Stimulated activated CD8-positive, alpha-beta memory T cell treated with anti-CD3 and anti-CD28 coated beads, Interleukin-2, amount 100 ng/mL, for 48 hours (primary cell): ENCODE measurements around the gene SUCLG2.
A peak's percentile ranks its signal among the peaks of the same experiment; 100 is the strongest.

Experiments
- DNase-seq, 2 donors: peaks; one replicate each; pipeline ENCODE4 v3.0.0-alpha.2; 2020; ENCODE audit warnings: low read depth in 2 of 2

SUCLG2 gene, protein sequence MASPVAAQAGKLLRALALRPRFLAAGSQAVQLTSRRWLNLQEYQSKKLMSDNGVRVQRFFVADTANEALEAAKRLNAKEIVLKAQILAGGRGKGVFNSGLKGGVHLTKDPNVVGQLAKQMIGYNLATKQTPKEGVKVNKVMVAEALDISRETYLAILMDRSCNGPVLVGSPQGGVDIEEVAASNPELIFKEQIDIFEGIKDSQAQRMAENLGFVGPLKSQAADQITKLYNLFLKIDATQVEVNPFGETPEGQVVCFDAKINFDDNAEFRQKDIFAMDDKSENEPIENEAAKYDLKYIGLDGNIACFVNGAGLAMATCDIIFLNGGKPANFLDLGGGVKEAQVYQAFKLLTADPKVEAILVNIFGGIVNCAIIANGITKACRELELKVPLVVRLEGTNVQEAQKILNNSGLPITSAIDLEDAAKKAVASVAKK

GRCh38 chr3:67654099-67654843 lies at the start of gene SUCLG2:
TSS of gene SUCLG2 (minus strand) at chr3:67654612. CDS start at chr3:67654586, 26 bp downstream.
- peak; percentile 77 to 78 for DNase-seq

GRCh38 chr3:67700596-67700995 lies 46.2 kb upstream of the SUCLG2 start:
- DNase-seq: no peak

- DNase-seq: no peak
These were observed 45.5 kb upstream of the SUCLG2 start for GRCh38 chr3:67699882-67700281.

- no peak for DNase-seq
These were observed 38.2 kb upstream of the SUCLG2 start for GRCh38 chr3:67692621-67693020.

DNA sequence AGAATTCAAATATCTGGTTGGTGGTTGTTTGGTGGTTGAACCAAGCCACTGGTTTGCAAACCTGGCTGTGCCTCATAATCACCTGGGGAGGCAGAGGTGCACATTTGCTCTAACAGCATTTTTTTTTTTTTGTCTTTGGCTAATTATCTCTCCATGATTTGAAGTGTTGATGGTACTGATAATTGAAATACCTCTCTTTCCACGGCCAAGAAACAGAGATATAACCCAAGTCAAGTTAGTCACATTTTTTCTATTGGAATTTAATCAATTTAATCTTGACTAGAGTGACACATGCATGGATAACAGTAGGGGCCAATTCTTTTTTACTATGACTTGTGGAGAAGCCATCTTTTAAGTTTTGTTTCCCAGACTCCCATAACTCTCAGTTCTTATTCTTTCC lies 37.5 kb upstream of the SUCLG2 start:
- DNase-seq: no peak

DNA sequence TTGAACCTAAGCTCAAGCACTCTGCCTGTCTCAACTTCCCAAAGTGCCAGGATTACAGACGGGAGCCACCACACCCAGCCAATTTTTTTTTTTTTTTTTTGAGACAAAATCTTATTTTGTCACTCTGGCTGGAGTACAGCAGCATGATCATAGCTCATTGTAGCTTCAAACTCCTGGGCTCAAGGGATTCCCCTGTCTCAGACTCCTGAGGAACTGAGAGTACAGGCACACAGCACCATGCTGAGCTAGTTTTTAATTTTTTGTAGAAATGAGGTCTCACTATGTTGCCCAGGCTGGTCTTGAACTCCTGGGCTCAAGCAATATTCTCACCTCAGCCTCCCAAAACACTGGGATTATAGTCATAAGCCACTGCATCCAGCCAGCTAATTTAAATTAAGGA lies 36.8 kb upstream of the SUCLG2 start:
- DNase-seq: no peak

DNA sequence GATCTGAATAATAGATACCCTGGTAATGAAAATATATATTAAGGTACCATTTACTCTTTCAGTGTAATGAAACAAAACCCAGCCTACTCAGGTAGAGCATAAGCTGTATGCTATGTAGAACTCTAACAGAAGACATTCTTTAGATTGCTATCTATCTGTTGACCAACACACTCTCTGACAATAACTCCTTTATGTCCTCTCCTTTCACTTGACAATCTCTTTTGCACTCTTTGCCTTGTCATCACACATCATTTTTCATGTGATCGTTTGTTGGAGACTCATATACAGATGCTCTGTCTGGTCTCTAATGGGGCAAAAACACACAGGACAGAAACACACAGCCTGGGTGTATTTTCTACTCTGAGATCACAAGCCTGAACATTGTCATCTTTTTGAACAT lies 35.4 kb upstream of the SUCLG2 start:
- DNase-seq: no peak

DNA sequence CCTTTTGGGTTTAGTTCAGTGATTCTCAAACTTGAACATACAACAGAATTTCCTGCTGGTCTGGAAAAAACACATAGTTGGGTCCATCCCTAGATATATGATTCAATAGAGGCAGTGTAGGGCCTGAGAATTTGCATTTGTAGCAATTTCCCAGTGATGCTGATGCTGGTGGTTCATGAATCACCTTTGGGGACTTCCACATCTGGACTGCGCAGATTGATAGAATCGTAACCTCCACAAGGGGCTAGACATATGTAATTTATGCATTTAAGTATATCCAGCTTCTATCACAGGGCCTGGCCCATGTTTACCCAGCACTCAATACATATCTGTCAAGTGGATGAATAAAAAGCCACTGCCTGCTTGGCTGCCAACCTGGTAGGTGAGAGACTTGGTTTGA lies 33.8 kb upstream of the SUCLG2 start:
- DNase-seq: no peak

GRCh38 chr3:67686069-67686468 lies 31.7 kb upstream of the SUCLG2 start:
- no peak for DNase-seq

DNA sequence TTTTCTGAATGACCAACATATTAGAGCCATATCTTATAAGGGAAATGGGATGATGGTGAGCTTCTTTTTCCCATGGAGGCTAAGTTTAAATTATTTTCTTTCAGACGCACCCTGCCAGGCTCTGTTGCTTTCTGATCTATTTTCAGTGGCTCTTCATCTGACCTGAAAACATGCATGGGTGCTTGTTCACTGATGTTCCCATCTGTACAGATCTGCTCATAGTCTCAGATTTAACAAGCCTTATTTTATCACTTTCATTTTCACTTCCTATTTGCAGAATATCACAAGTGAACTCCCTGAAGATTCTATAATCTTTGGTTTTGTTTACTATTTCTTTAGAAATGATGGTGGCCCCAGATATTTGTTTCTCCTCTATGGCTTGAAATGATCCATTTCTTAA lies 31.1 kb upstream of the SUCLG2 start:
- DNase-seq: no peak

- no peak for DNase-seq
These were observed 29.8 kb upstream of the SUCLG2 start for GRCh38 chr3:67684211-67684610.

- no peak for DNase-seq
These were observed 29.1 kb upstream of the SUCLG2 start for GRCh38 chr3:67683522-67683921.

GRCh38 chr3:67678665-67679064 lies 24.3 kb upstream of the SUCLG2 start:
- DNase-seq: no peak

DNA sequence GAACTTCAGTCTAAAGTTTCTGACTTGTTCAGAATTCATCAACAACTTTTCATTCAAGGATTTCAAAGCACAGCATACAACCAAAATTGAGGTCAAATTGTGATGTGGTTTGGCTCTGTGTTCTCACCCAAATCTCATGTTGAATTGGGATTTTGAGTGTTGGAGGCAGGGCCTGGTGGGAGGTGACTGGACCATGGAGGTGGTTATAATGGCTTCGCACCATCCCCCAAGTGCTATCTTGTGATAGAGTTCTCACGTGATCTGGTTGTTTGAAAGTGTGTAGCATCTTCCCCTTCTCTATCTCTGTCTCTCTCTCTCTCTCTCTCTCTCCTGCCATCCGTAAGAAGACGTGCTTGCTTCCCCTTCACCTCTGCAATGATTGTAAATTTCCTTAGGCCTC lies 19.6 kb upstream of the SUCLG2 start:
- no peak for DNase-seq

- no peak for DNase-seq
These were observed 8.3 kb upstream of the SUCLG2 start for GRCh38 chr3:67662733-67663132.

DNA sequence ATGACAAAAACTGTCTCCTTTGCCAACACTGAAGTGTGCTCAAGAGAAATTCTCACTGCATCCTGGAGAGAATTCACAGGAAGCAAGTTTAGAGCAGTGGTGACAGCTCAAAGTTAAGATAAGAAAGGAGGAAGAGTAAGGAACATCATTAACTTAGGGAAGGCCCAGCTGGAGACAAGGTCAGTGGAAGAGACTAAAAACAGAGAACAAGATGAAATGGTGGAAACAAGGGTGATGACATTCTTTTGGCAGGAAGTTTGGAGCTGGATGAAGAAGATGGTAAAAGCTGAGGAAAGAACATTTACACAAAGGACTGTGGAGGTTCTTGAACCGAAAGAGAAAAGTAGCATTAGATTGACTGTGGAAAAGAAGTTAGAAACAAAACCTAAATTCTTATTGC lies 6.7 kb upstream of the SUCLG2 start:
- no peak for DNase-seq

- no peak for DNase-seq
These were observed 2.8 kb upstream of the SUCLG2 start for GRCh38 chr3:67657192-67657591.

DNA sequence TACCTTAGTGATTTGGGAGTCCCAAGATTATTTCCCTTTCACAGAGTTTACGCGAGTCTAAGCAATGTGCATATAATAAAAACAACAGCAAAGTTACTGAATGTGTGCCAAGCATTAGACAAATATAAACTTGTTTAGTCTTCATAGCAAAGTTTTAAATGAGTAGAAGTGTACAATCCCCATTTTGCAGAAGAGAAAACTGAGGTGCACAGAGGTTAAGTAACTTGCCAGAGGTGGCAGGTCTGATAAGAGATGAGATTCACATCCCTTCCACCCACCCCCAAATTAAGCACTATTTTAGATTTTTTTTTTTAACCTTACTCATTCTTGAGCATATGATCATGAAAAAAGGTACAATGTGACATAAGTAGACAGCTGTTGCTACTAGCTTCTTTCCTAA lies 2.2 kb upstream of the SUCLG2 start:
- DNase-seq: no peak

DNA sequence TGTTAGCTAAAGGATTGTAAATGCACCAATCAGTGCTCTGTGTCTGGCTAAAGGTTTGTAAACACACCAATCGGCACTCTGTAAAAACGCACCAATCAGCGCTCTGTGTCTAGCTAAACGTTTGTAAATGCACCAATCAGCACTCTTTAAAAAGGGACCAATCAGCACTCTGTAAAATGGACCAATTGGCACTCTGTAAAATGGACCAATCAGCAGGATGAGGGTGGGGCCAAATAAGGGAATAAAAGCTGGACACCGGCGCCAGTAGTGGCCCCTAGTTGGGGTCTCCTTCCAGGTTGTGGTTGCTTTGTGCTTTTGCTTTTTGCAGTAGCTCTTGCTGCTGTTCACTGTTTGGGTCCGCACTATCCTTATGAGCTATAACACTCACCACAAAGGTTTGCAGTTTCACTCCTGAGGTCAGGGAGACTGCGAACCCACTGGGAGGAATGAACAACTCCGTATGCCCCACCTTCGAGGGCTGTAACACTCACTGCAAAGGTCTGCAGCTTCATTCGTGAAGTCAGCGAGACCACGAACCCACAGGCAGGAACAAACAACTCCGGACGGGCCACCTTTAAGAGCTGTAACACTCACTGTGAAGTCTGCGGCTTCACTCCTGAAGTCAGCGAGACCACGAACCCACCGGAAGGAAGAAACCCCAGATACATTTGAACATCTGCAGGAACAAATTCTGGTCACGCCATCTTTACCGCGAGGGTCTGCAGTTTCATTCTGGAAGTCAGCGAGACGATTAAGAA lies 1.1 kb upstream of the SUCLG2 start:
- peak; percentile 55 to 71 for DNase-seq

DNA sequence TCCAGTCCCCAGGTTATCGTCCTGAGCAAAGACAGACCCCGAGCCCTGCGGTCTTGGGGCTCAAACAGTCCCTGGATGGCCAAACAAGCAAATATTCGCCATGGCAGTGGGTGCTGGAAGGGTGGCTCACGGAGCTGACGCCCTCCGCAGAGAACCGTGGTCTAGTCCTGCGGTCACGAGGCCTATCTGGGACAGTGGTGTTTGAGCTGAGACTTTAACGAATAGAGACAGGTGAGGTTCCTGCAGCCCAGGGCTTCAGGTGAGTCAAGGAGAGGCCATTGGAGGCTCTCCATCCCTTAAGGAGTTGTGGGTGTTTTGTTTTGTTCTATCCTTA lies 399 bp upstream of the SUCLG2 start:
- peak in 1 of 2 donors; percentile 3 for DNase-seq

DNA sequence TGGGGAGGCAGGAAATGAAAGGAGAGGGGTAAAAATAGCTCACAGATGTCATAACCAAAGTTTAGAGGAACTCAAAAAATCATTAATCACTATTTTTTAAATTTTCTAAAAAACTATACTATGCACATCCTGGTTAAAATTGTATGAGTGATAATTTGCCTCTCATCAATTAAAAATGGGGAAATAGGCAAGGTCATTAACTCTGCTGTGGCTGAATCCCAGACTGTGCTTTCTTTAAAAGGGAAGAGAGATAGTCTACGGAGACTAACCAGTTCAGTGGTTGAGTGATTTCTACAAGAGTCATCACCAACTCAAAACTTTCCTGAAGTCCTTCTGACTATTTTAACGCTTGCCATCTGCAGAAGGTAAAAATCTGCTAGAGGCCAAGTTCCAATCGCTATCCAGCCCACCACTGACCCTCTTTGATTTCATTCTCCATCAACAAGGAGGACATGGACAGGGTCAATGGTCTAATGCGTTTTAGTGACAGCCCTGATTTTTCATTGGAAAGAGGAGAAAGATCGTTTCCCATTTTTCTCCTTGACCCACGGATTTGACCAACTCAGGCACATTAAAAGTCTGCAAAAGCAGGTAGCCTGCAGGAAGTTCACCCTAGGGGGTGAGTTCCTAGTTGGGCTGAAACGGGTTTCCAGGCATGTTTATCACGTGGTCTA lies 850 bp downstream of the SUCLG2 start:
- no peak for DNase-seq

- DNase-seq: no peak
These were observed 4.3 kb downstream of the SUCLG2 start for GRCh38 chr3:67650084-67650483.
